ENCODE data around the gene SMYD3.

GRCh38 chr1:245999697-246000637, 507.1 kb downstream of the SMYD3 start:
- TF ChIP-seq CTCF (IDR thresholded peaks at IDR 0.05; ENCODE audit: insufficient read depth, low read length, poor library complexity, severe bottlenecking) (no peak), EZH2phosphoT487 (conservative IDR thresholded peaks at IDR 0.05; ENCODE audit: low read length) (no peak)
